ENCODE measurements around the gene SCN3B.

DNA sequence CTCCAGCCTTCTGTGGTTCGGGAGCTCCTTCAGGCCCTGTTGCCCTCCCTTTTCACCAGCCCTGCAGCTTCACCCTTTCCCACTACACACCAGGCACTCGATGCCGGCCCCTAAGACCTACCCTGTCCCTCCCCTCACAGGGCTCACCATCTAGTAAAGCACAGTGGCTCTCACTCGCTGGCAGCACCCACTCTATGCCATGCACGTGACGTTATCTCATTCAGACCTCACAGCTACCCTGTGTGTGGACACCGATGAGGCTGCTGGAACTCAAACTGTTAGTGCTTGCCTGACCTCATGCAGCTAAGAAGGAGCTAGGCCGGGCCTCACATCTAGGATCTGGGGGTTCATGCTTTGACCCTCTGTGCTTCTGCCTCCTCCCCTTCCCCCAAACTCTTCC, 45.5 kb downstream of the SCN3B start:
- TF ChIP-seq, protein P1, sequence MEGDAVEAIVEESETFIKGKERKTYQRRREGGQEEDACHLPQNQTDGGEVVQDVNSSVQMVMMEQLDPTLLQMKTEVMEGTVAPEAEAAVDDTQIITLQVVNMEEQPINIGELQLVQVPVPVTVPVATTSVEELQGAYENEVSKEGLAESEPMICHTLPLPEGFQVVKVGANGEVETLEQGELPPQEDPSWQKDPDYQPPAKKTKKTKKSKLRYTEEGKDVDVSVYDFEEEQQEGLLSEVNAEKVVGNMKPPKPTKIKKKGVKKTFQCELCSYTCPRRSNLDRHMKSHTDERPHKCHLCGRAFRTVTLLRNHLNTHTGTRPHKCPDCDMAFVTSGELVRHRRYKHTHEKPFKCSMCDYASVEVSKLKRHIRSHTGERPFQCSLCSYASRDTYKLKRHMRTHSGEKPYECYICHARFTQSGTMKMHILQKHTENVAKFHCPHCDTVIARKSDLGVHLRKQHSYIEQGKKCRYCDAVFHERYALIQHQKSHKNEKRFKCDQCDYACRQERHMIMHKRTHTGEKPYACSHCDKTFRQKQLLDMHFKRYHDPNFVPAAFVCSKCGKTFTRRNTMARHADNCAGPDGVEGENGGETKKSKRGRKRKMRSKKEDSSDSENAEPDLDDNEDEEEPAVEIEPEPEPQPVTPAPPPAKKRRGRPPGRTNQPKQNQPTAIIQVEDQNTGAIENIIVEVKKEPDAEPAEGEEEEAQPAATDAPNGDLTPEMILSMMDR (optimal IDR thresholded peaks at IDR 0.05 in 1 of 3, IDR thresholded peaks at IDR 0.05 in 1 of 3, conservative IDR thresholded peaks at IDR 0.05 in 1 of 3; ENCODE audit: extremely low read depth in 1 of 3, insufficient read depth in 2 of 3, low read length in 3 of 3) = no peak
- TF ChIP-seq EZH2 (IDR thresholded peaks at IDR 0.05; ENCODE audit: low read length) = no peak
